ENCODE data around the gene LMNTD2. TPM values are rescaled to one million over a fixed set of nuclear protein-coding genes. Genes with fewer than 3 reads are reported as not detected.

Gene LMNTD2
- total RNA-seq: 1 to 10 TPM; 2.5 to 2.7 TPM

GRCh38 chr11:560305-561147 is at the start of gene LMNTD2, which contains the start of gene RASSF7:
Gene LMNTD2, minus strand, starts transcription at chr11:560738. Its CDS starts 22 bp downstream, at chr11:560716.
Gene RASSF7, plus strand, starts transcription at chr11:560970. Its CDS starts 799 bp downstream, at chr11:561769.
- Mint-ChIP-seq H3K36me3 (peaks cover 4% of the 10 kb centered on the region), H3K4me1 (peaks cover 13% of the 10 kb centered on the region), H3K27ac (peak within 1 kb of the TSS; percentile 80), H3K27me3 (peaks cover 18% of the 10 kb centered on the region), H3K9me3 (no peaks in the 10 kb centered on the region), H3K4me3 (peak within 1 kb of the TSS; percentile 93)
- POLR2A ChIA-PET: interaction anchor here (1.0 to 1.9 kb wide), 7 partner anchors 8 to 165 kb away, joined by 3 to 15 read pairs (median 6); partner anchors contain the start of gene PHRF1
- ATAC-seq (ENCODE audit: low read depth) (peak; percentile 86), DNase-seq (peak; percentile 97)

GRCh38 chr11:609341-609811 is 48.8 kb upstream of the LMNTD2 start:
- no peak for DNase-seq
- Mint-ChIP-seq H3K4me3 (no peak overlapping the region), H3K27me3 (no peaks in the 10 kb centered on the region), H3K36me3 (peaks cover 14% of the 10 kb centered on the region), H3K4me1 (peaks cover 6% of the 10 kb centered on the region), H3K27ac (no peak overlapping the region), H3K9me3 (no peaks in the 10 kb centered on the region)
- ATAC-seq (ENCODE audit: low read depth): no peak
- POLR2A ChIA-PET: no interaction called here

GRCh38 chr11:608791-609251 is 48.3 kb upstream of the LMNTD2 start:
- Mint-ChIP-seq H3K36me3 (peaks cover 10% of the 10 kb centered on the region), H3K4me3 (no peak overlapping the region), H3K4me1 (peaks cover 4% of the 10 kb centered on the region), H3K27me3 (no peaks in the 10 kb centered on the region), H3K27ac (no peak overlapping the region), H3K9me3 (no peaks in the 10 kb centered on the region)
- no peak for ATAC-seq (ENCODE audit: low read depth)
- POLR2A ChIA-PET: no interaction called here
- no peak for DNase-seq

GRCh38 chr11:607971-608659 is 47.6 kb upstream of the LMNTD2 start:
- no peak for ATAC-seq (ENCODE audit: low read depth)
- H3K36me3 Mint-ChIP-seq: peaks cover 8% of the 10 kb centered on the region
- H3K4me1 Mint-ChIP-seq: peaks cover 4% of the 10 kb centered on the region
- H3K4me3 Mint-ChIP-seq: no peak overlapping the region
- no peaks in the 10 kb centered on the region for H3K27me3 Mint-ChIP-seq
- no peaks in the 10 kb centered on the region for H3K9me3 Mint-ChIP-seq
- no peak overlapping the region for H3K27ac Mint-ChIP-seq
- POLR2A ChIA-PET: interaction anchor here (0.9 kb wide), 1 partner anchor 20 kb away, joined by 3 read pairs; no protein-coding TSS in a partner anchor
- DNase-seq: no peak

- Mint-ChIP-seq H3K27ac (no peak overlapping the region), H3K4me3 (no peak overlapping the region), H3K4me1 (peaks cover 2% of the 10 kb centered on the region), H3K9me3 (no peaks in the 10 kb centered on the region), H3K36me3 (peaks cover 8% of the 10 kb centered on the region), H3K27me3 (no peaks in the 10 kb centered on the region)
- ATAC-seq (ENCODE audit: low read depth) (no peak), DNase-seq (no peak)
- POLR2A ChIA-PET: interaction anchor here (0.9 kb wide), 1 partner anchor 19 kb away, joined by 3 read pairs; no protein-coding TSS in a partner anchor
Measured at GRCh38 chr11:607020-607780, 46.7 kb upstream of the LMNTD2 start.

GRCh38 chr11:606245-606644 is 45.7 kb upstream of the LMNTD2 start:
- H3K36me3 Mint-ChIP-seq: peaks cover 13% of the 10 kb centered on the region
- H3K27ac Mint-ChIP-seq: no peak overlapping the region

GRCh38 chr11:605286-606129 is 45.0 kb upstream of the LMNTD2 start:
- POLR2A ChIA-PET: interaction anchor here (0.7 kb wide), 1 partner anchor 10 kb away, joined by 4 read pairs; the partner anchor contains the start of gene IRF7
- Mint-ChIP-seq H3K4me1 (peaks cover 1% of the 10 kb centered on the region), H3K4me3 (no peak overlapping the region), H3K9me3 (no peaks in the 10 kb centered on the region), H3K36me3 (peaks cover 11% of the 10 kb centered on the region), H3K27me3 (no peaks in the 10 kb centered on the region), H3K27ac (no peak overlapping the region)
- ATAC-seq (ENCODE audit: low read depth) (no peak), DNase-seq (no peak)

More at GRCh38 chr11:606245-606644, 45.7 kb upstream of the LMNTD2 start:
- H3K4me3 Mint-ChIP-seq: no peak overlapping the region
- no peak for DNase-seq
- no peak for ATAC-seq (ENCODE audit: low read depth)
- no peaks in the 10 kb centered on the region for H3K27me3 Mint-ChIP-seq
- peaks cover 1% of the 10 kb centered on the region for H3K4me1 Mint-ChIP-seq
- H3K9me3 Mint-ChIP-seq: no peaks in the 10 kb centered on the region
- POLR2A ChIA-PET: no interaction called here

GRCh38 chr11:603154-603553 is 42.6 kb upstream of the LMNTD2 start:
- Mint-ChIP-seq H3K36me3 (peaks cover 14% of the 10 kb centered on the region), H3K27me3 (no peaks in the 10 kb centered on the region), H3K4me1 (peaks cover 1% of the 10 kb centered on the region), H3K4me3 (no peak overlapping the region), H3K9me3 (no peaks in the 10 kb centered on the region), H3K27ac (no peak overlapping the region)
- DNase-seq (no peak), ATAC-seq (ENCODE audit: low read depth) (no peak)
- POLR2A ChIA-PET: no interaction called here

GRCh38 chr11:601573-602245 is 41.2 kb upstream of the LMNTD2 start:
- peaks cover 17% of the 10 kb centered on the region for H3K36me3 Mint-ChIP-seq

GRCh38 chr11:598005-598680 is 37.6 kb upstream of the LMNTD2 start:
- DNase-seq (no peak), ATAC-seq (ENCODE audit: low read depth) (no peak)
- Mint-ChIP-seq H3K4me1 (peaks cover 14% of the 10 kb centered on the region), H3K27ac (no peak overlapping the region), H3K27me3 (no peaks in the 10 kb centered on the region), H3K9me3 (no peaks in the 10 kb centered on the region), H3K36me3 (peaks cover 26% of the 10 kb centered on the region), H3K4me3 (no peak overlapping the region)
- POLR2A ChIA-PET: no interaction called here

More at GRCh38 chr11:601573-602245, 41.2 kb upstream of the LMNTD2 start:
- Mint-ChIP-seq H3K9me3 (no peaks in the 10 kb centered on the region), H3K27ac (no peak overlapping the region), H3K27me3 (no peaks in the 10 kb centered on the region), H3K4me1 (peaks cover 4% of the 10 kb centered on the region), H3K4me3 (no peak overlapping the region)
- no peak for DNase-seq
- POLR2A ChIA-PET: interaction anchor here (0.7 to 1.6 kb wide), 3 partner anchors 9 to 132 kb away, joined by 3 to 4 read pairs (median 3); no protein-coding TSS in a partner anchor
- ATAC-seq (ENCODE audit: low read depth): no peak

- H3K27ac Mint-ChIP-seq: no peak overlapping the region
- H3K36me3 Mint-ChIP-seq: peaks cover 32% of the 10 kb centered on the region
- H3K4me1 Mint-ChIP-seq: peaks cover 14% of the 10 kb centered on the region
- H3K27me3 Mint-ChIP-seq: no peaks in the 10 kb centered on the region
- no peak for ATAC-seq (ENCODE audit: low read depth)
- no peak overlapping the region for H3K4me3 Mint-ChIP-seq
- H3K9me3 Mint-ChIP-seq: no peaks in the 10 kb centered on the region
- DNase-seq: no peak
- POLR2A ChIA-PET: no interaction called here
Measured at GRCh38 chr11:597166-597725, 36.7 kb upstream of the LMNTD2 start.

Data from activated naive CD8-positive, alpha-beta T cell treated with anti-CD3 and anti-CD28 coated beads, Interleukin-2, amount 10 ng/mL, durations not matched to agents 7 days and 5 days (primary cell).